Measurements from ENCODE around the gene DLL4. TPM values are rescaled to one million over a fixed set of nuclear protein-coding genes. Genes with fewer than 3 reads are reported as not detected.

Gene DLL4
- total RNA-seq, 1 experiment from 2014 or later = 0.11 TPM

GRCh38 chr15:40957041-40957555, 28.0 kb downstream of the DLL4 start:
- ChIA-PET POLR2A (ENCODE audit: low non-redundant PET) (interaction anchor here (0.6 kb wide), 1 partner anchor 340 kb away, joined by 3 read pairs; no protein-coding TSS in a partner anchor), CTCF (no interaction called here)
- no peak for DNase-seq (ENCODE audit: low spot score)
- BruUV-seq (replicated peaks) = no TSS peak
- no peak for TF ChIP-seq EZH2 (IDR thresholded peaks at IDR 0.05; ENCODE audit: borderline replicate concordance, low read depth, low read length, poor library complexity, severe bottlenecking)
- TF ChIP-seq, protein P1, sequence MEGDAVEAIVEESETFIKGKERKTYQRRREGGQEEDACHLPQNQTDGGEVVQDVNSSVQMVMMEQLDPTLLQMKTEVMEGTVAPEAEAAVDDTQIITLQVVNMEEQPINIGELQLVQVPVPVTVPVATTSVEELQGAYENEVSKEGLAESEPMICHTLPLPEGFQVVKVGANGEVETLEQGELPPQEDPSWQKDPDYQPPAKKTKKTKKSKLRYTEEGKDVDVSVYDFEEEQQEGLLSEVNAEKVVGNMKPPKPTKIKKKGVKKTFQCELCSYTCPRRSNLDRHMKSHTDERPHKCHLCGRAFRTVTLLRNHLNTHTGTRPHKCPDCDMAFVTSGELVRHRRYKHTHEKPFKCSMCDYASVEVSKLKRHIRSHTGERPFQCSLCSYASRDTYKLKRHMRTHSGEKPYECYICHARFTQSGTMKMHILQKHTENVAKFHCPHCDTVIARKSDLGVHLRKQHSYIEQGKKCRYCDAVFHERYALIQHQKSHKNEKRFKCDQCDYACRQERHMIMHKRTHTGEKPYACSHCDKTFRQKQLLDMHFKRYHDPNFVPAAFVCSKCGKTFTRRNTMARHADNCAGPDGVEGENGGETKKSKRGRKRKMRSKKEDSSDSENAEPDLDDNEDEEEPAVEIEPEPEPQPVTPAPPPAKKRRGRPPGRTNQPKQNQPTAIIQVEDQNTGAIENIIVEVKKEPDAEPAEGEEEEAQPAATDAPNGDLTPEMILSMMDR (conservative IDR thresholded peaks at IDR 0.05; ENCODE audit: low read depth, low read length) = no peak
- no peaks in the 10 kb centered on the region for H3K27me3 ChIP-seq (replicated peaks; ENCODE audit: insufficient read depth, low read depth, low read length, poor library complexity)
- H3K9me3 ChIP-seq (ENCODE audit: low read depth, low read length, poor library complexity, severe bottlenecking) = no peaks in the 10 kb centered on the region
- peaks cover 21% of the 10 kb centered on the region for H3K36me3 ChIP-seq (ENCODE audit: insufficient read depth, low read length, poor library complexity, severe bottlenecking)
- peaks cover 37% of the 10 kb centered on the region for H3K4me1 ChIP-seq (ENCODE audit: insufficient read depth, low read length, poor library complexity, severe bottlenecking)
- intact Hi-C loops (cut with micrococcal nuclease; ENCODE audit: unreplicated experiment) = no loop called here
- no peak overlapping the region for H3K4me3 ChIP-seq (ENCODE audit: low read depth, low read length, poor library complexity, severe bottlenecking)
- H3K27ac ChIP-seq (ENCODE audit: low read depth, low read length, poor library complexity, severe bottlenecking) = no peak overlapping the region

- POLR2A ChIA-PET (ENCODE audit: low non-redundant PET) = interaction anchor here (0.6 kb wide), 1 partner anchor 340 kb away, joined by 3 read pairs; no protein-coding TSS in a partner anchor
- peak; percentile 36 for DNase-seq (ENCODE audit: low spot score)
- H3K4me1 ChIP-seq (ENCODE audit: insufficient read depth, low read length, poor library complexity, severe bottlenecking) = peaks cover 32% of the 10 kb centered on the region
Observed at GRCh38 chr15:40957581-40958051, 28.5 kb downstream of the DLL4 start.

GRCh38 chr15:40958146-40958545, 29.0 kb downstream of the DLL4 start:
- peaks cover 21% of the 10 kb centered on the region for H3K36me3 ChIP-seq (ENCODE audit: insufficient read depth, low read length, poor library complexity, severe bottlenecking)
- H3K27ac ChIP-seq (ENCODE audit: low read depth, low read length, poor library complexity, severe bottlenecking) = peak overlapping the region; percentile 37
- intact Hi-C loops (cut with micrococcal nuclease; ENCODE audit: unreplicated experiment) = no loop called here
- no peak overlapping the region for H3K4me3 ChIP-seq (ENCODE audit: low read depth, low read length, poor library complexity, severe bottlenecking)
- no peaks in the 10 kb centered on the region for H3K9me3 ChIP-seq (ENCODE audit: low read depth, low read length, poor library complexity, severe bottlenecking)
- DNase-seq (ENCODE audit: low spot score) = no peak
- no TSS peak for BruUV-seq (replicated peaks)
- H3K4me1 ChIP-seq (ENCODE audit: insufficient read depth, low read length, poor library complexity, severe bottlenecking) = peaks cover 31% of the 10 kb centered on the region
- POLR2A ChIA-PET (ENCODE audit: low non-redundant PET) = no interaction called here
- CTCF ChIA-PET = no interaction called here
- TF ChIP-seq, protein P1 (conservative IDR thresholded peaks at IDR 0.05; ENCODE audit: low read depth, low read length) = no peak
- no peak for TF ChIP-seq EZH2 (IDR thresholded peaks at IDR 0.05; ENCODE audit: borderline replicate concordance, low read depth, low read length, poor library complexity, severe bottlenecking)
- H3K27me3 ChIP-seq (replicated peaks; ENCODE audit: insufficient read depth, low read depth, low read length, poor library complexity) = no peaks in the 10 kb centered on the region

More at GRCh38 chr15:40957581-40958051, 28.5 kb downstream of the DLL4 start:
- peaks cover 21% of the 10 kb centered on the region for H3K36me3 ChIP-seq (ENCODE audit: insufficient read depth, low read length, poor library complexity, severe bottlenecking)
- no peaks in the 10 kb centered on the region for H3K9me3 ChIP-seq (ENCODE audit: low read depth, low read length, poor library complexity, severe bottlenecking)
- no peaks in the 10 kb centered on the region for H3K27me3 ChIP-seq (replicated peaks; ENCODE audit: insufficient read depth, low read depth, low read length, poor library complexity)
- peak overlapping the region; percentile 37 for H3K27ac ChIP-seq (ENCODE audit: low read depth, low read length, poor library complexity, severe bottlenecking)
- no peak overlapping the region for H3K4me3 ChIP-seq (ENCODE audit: low read depth, low read length, poor library complexity, severe bottlenecking)
- CTCF ChIA-PET = no interaction called here
- TF ChIP-seq EZH2 (IDR thresholded peaks at IDR 0.05; ENCODE audit: borderline replicate concordance, low read depth, low read length, poor library complexity, severe bottlenecking) = no peak
- TF ChIP-seq, protein P1 (conservative IDR thresholded peaks at IDR 0.05; ENCODE audit: low read depth, low read length) = no peak
- BruUV-seq (replicated peaks) = no TSS peak
- intact Hi-C loops (cut with micrococcal nuclease; ENCODE audit: unreplicated experiment) = no loop called here

All from A673 (cell line).